ENCODE results near the gene KRT1. TPM values are rescaled to one million over a fixed set of nuclear protein-coding genes. Genes with fewer than 3 reads are reported as not detected.

KRT1 gene
- polyA plus RNA-seq, 3 donors from 2014 or later, result not detected

DNA sequence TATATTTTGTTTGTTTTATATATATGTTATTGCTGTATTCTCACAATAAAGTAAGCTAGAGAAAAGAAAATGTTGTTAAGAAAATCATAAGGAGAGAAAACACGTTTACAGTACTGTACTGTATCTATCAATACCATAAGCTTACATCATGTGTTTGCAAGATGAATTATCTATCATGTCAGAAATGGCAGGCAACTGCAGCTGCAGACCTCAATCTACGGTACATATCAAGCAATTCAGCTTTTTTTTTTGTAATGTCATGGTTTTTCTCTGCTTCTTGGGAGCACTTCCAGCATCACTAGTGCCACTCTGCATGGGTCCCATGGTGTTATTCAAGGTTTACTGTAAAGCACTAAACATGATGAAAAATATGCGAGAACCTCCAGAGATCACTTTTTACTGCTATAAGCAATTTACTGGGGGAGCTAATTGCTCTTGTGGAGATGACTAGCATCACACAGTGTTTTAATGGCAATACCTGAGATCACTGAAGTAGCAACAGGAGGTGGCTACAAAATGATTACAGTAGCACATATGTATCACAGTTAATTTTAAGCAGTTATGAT is 19.2 kb downstream of the KRT1 start:
- peak overlapping the region in 1 of 6 donors; percentile 79 for H3K27ac Mint-ChIP-seq
- H3K9me3 Mint-ChIP-seq, result no peaks in the 10 kb centered on the region

DNA sequence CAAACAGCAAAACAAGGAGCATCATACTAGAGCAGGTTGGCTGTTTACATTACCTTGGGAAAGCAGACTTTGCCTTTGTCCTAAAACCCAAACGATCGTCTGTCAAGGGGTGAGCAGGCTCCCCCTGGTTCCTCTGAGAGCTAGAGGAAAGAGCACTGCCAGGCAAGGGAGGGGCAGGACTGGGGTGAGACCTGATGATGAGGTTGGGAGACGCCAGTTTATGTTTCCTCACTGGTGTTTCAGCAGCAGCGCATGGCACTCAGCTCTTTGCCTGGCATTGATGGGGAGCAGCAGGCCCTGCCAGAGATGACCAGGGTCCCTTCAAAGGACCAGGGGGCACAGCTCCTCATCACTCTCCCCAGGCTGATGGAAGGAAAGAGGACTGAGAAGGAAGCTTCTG is 20.3 kb downstream of the KRT1 start:
- H3K4me3 Mint-ChIP-seq, result no peak overlapping the region

More for the DNA sequence above, 19.2 kb downstream of the KRT1 start:
- peaks cover 2 to 5% (median 4%) of the 10 kb centered on the region in 3 donors for H3K27me3 Mint-ChIP-seq (ENCODE audit: low read depth in 3 of 3)
- H3K4me1 Mint-ChIP-seq, result peaks cover 18 to 33% of the 10 kb centered on the region in 2 donors
- peaks cover 0 to 4% (median 0%) of the 10 kb centered on the region in 3 donors for H3K36me3 Mint-ChIP-seq
- H3K4me3 Mint-ChIP-seq, result no peak overlapping the region
- DNase-seq, result no peak

GRCh38 chr12:52659395-52659794 is 20.8 kb downstream of the KRT1 start:
- Mint-ChIP-seq H3K27me3 (ENCODE audit: low read depth in 3 of 3) (peaks cover 2 to 5% (median 4%) of the 10 kb centered on the region in 3 donors), H3K4me1 (peaks cover 18 to 36% of the 10 kb centered on the region in 2 donors), H3K36me3 (peaks cover 0 to 4% (median 0%) of the 10 kb centered on the region in 3 donors), H3K4me3 (no peak overlapping the region), H3K9me3 (no peaks in the 10 kb centered on the region), H3K27ac (peak overlapping the region in 2 of 6 donors; percentile 53 to 55)
- no peak for DNase-seq

More for the DNA sequence above, 20.3 kb downstream of the KRT1 start:
- peaks cover 2 to 5% (median 4%) of the 10 kb centered on the region in 3 donors for H3K27me3 Mint-ChIP-seq (ENCODE audit: low read depth in 3 of 3)
- H3K9me3 Mint-ChIP-seq, result no peaks in the 10 kb centered on the region
- H3K27ac Mint-ChIP-seq, result peak overlapping the region in 4 of 6 donors; percentile 42 to 70 (median 54)
- peaks cover 0 to 4% (median 0%) of the 10 kb centered on the region in 3 donors for H3K36me3 Mint-ChIP-seq
- H3K4me1 Mint-ChIP-seq, result peaks cover 18 to 36% of the 10 kb centered on the region in 2 donors
- DNase-seq, result no peak

GRCh38 chr12:52658196-52658595 is 22.0 kb downstream of the KRT1 start:
- Mint-ChIP-seq H3K27me3 (ENCODE audit: low read depth in 3 of 3) (peaks cover 4 to 7% (median 5%) of the 10 kb centered on the region in 3 donors), H3K27ac (peak overlapping the region in 4 of 6 donors; percentile 45 to 85 (median 60)), H3K4me3 (no peak overlapping the region), H3K9me3 (no peaks in the 10 kb centered on the region), H3K36me3 (peaks cover 0 to 8% (median 0%) of the 10 kb centered on the region in 3 donors), H3K4me1 (peaks cover 17 to 31% of the 10 kb centered on the region in 2 donors)
- no peak for DNase-seq

DNA sequence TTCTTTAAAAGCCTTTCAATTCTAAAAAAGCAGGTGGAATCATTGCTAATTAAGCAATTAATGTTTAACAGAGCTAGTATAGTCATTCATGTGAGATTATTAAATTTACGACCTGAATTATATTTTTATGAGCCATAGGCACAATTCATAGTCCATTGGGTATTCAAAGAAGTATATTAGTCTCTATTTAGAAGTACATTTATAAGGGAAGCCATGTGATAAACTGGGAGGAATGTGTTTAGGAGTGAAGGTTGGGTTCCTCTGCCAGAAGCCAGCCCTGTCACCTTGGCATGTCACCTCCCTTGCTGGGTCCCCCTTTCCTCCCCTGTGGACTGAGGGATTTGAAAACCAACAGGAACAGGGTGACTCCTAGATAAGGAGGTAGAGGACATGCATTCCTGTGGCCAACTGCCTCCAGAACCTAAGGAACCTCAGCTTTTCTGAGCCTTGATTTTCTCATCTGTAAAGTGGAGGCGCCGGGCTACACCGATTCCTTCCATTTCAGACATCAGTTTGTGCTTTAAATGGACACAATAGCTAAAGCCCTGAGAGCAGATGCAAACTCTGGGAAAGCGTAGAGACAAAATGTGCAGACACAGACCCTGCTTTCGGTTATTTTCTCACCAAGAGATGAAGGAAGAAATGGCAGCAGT is 22.8 kb downstream of the KRT1 start:
- DNase-seq, result no peak
- Mint-ChIP-seq H3K9me3 (no peaks in the 10 kb centered on the region), H3K36me3 (peaks cover 0 to 9% (median 0%) of the 10 kb centered on the region in 3 donors), H3K4me3 (no peak overlapping the region), H3K27me3 (ENCODE audit: low read depth in 3 of 3) (peaks cover 4 to 7% (median 5%) of the 10 kb centered on the region in 3 donors), H3K27ac (peak overlapping the region in 4 of 6 donors; percentile 36 to 85 (median 66)), H3K4me1 (peaks cover 15 to 26% of the 10 kb centered on the region in 2 donors)

DNA sequence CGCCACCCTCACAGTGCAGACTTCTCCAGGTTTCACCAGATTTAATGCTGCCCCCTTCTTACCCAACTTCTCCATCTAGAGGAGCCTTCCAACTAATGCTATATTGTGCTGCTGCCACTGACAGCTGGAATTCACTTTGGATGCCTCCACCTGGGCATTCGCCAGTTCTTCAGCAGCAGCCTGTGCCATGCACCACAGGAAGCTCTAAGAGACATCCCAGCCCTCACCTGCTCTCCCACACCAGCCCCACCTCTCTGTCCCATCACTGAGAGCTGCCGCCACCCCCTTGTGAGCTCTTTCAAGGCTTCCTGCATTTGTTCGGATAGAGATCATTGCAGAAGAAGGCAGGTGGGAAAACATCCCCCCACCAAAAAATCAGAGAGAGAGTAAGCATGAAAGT is 23.6 kb downstream of the KRT1 start:
- H3K27ac Mint-ChIP-seq, result peak overlapping the region in 2 of 6 donors; percentile 10 to 53
- H3K36me3 Mint-ChIP-seq, result peaks cover 0 to 9% (median 0%) of the 10 kb centered on the region in 3 donors
- no peaks in the 10 kb centered on the region for H3K9me3 Mint-ChIP-seq
- peaks cover 11 to 18% of the 10 kb centered on the region in 2 donors for H3K4me1 Mint-ChIP-seq
- H3K4me3 Mint-ChIP-seq, result no peak overlapping the region
- no peak for DNase-seq
- H3K27me3 Mint-ChIP-seq (ENCODE audit: low read depth in 3 of 3), result peaks cover 4 to 7% (median 5%) of the 10 kb centered on the region in 3 donors

GRCh38 chr12:52655720-52656124 is 24.5 kb downstream of the KRT1 start:
- peaks cover 10 to 12% of the 10 kb centered on the region in 2 donors for H3K4me1 Mint-ChIP-seq

DNA sequence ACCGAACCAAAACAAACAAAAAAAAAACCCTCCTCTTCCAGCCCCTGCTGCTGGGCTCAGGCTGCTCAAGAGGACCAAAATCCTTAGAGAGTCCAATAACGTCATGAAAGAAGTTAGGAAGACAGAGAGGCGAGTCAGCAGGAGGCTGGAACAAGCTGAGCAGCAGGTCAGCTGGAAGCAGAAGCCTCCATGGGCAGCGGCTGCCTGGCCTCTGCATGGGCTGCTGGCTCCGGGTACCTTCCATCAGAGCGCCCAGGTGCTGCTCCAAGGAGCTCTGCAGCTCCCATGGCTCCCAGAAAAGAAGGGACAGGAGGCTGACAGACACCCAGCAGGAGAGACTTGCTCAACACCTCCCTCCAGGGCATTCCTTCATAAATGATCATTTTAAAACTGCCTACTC is 25.0 kb downstream of the KRT1 start:
- Mint-ChIP-seq H3K4me1 (peaks cover 11% of the 10 kb centered on the region in 2 donors), H3K36me3 (peaks cover 0 to 9% (median 0%) of the 10 kb centered on the region in 3 donors), H3K27me3 (ENCODE audit: low read depth in 3 of 3) (peaks cover 4 to 7% (median 5%) of the 10 kb centered on the region in 3 donors), H3K9me3 (no peaks in the 10 kb centered on the region), H3K4me3 (no peak overlapping the region), H3K27ac (no peak overlapping the region)
- DNase-seq, result no peak

More at GRCh38 chr12:52655720-52656124, 24.5 kb downstream of the KRT1 start:
- H3K4me3 Mint-ChIP-seq, result no peak overlapping the region
- peaks cover 4 to 7% (median 5%) of the 10 kb centered on the region in 3 donors for H3K27me3 Mint-ChIP-seq (ENCODE audit: low read depth in 3 of 3)
- H3K9me3 Mint-ChIP-seq, result no peaks in the 10 kb centered on the region
- no peak for DNase-seq
- H3K36me3 Mint-ChIP-seq, result peaks cover 0 to 9% (median 0%) of the 10 kb centered on the region in 3 donors
- H3K27ac Mint-ChIP-seq, result peak overlapping the region in 1 of 6 donors; percentile 38

- Mint-ChIP-seq H3K4me1 (peaks cover 27 to 45% of the 10 kb centered on the region in 2 donors), H3K27me3 (ENCODE audit: low read depth in 3 of 3) (peaks cover 3 to 7% (median 4%) of the 10 kb centered on the region in 3 donors), H3K27ac (peak within 1 kb of the TSS in 4 of 6 donors; percentile 10 to 43 (median 36)), H3K9me3 (no peaks in the 10 kb centered on the region), H3K36me3 (peaks cover 0 to 15% (median 0%) of the 10 kb centered on the region in 3 donors), H3K4me3 (no peak within 1 kb of the TSS)
- no peak for DNase-seq
Measured at GRCh38 chr12:52651726-52652261, 28.4 kb downstream of the KRT1 start, which contains the start of gene KRT2. Gene KRT2, minus strand, starts transcription at chr12:52652211. Its CDS starts 69 bp downstream, at chr12:52652142.

DNA sequence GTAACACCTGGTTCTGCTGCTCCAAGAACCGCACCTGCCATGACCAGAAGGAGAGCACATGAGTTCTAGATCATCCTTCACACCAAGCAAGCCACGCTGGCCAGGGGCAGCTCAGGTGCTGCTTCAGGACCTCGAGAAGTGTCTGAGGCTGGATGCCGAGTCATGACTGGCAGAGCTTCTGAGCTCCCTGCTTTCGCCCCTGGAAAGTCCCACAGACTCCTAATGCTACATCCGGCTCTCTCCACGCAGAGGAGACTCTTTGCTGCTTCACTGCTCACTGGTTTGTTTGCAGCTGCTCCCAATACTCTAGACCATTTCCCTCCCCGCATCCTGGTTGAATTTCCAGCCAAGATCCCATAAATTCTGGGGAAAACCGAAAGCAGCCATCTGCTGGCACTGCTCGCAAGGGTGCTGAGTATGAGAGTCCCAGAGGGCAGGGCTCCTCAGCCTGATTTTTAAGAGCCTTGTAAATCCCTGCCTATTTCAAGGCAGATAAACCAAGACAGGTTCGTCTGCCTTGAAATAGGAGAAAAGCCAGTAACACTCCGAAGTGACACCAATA is 29.6 kb downstream of the KRT1 start:
- Mint-ChIP-seq H3K4me3 (no peak overlapping the region), H3K36me3 (peaks cover 0 to 15% (median 0%) of the 10 kb centered on the region in 3 donors), H3K27me3 (ENCODE audit: low read depth in 3 of 3) (peaks cover 4 to 9% (median 6%) of the 10 kb centered on the region in 3 donors), H3K4me1 (peaks cover 37 to 57% of the 10 kb centered on the region in 2 donors), H3K27ac (peak overlapping the region in 3 of 6 donors; percentile 78 to 99 (median 93)), H3K9me3 (no peaks in the 10 kb centered on the region)
- DNase-seq, result no peak

DNA sequence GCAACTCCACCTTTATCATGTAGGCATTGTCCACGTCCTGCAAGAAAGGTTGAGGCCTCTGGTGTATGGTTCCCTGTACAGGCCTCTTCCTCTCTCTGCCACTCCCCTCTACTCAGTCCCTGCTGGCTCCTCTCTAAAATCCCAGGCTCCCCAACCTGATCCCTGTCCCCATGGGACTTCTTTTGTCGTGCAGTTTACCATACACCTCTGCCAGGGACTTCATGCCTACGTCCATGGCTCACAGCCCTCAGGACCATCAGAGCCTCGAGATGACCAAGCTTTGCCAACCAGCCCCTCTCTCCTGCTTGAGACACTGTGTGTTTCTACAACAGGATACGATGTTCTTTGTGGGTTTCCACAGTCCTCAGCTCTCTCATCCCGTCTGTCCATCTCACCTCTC is 31.1 kb downstream of the KRT1 start:
- Mint-ChIP-seq H3K9me3 (peaks cover 0 to 2% (median 0%) of the 10 kb centered on the region in 6 donors), H3K4me3 (peak overlapping the region in 1 of 5 donors; percentile 20), H3K27ac (peak overlapping the region in 5 of 6 donors; percentile 13 to 99 (median 83)), H3K36me3 (peaks cover 0 to 15% (median 3%) of the 10 kb centered on the region in 3 donors), H3K27me3 (ENCODE audit: low read depth in 3 of 3) (peaks cover 10 to 13% (median 13%) of the 10 kb centered on the region in 3 donors), H3K4me1 (peaks cover 51 to 73% of the 10 kb centered on the region in 2 donors)
- DNase-seq, result no peak

DNA sequence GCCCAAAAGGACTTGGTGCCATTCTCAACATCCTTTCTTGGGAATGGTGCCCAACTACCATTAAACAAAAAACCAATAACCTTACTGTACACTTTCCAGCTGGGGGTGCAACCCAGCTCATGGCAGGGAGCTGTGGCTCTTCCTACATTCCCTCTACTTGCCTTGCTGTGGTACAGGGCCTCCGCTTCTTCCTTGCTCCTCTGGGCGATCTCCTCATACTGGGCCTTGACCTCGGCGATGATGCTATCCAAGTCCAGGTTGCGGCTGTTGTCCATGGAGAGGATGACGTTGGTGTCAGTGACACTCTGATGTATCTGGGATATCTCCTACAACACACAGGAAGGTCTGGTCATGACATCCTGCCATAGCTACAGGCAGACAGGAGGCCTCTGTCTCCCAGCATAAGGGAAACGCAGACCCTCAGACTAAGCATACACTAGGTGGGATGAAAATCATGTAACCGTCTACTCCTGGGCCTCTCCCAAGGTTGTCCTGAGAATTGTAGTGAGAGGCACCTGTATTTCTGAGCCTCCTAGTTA is 32.1 kb downstream of the KRT1 start:
- no peak for DNase-seq
- H3K27ac Mint-ChIP-seq, result peak overlapping the region; percentile 53 to 100 (median 92)
- peaks cover 61 to 80% of the 10 kb centered on the region in 2 donors for H3K4me1 Mint-ChIP-seq
- H3K36me3 Mint-ChIP-seq, result peaks cover 0 to 10% (median 3%) of the 10 kb centered on the region in 3 donors
- H3K27me3 Mint-ChIP-seq (ENCODE audit: low read depth in 3 of 3), result peaks cover 8 to 13% (median 10%) of the 10 kb centered on the region in 3 donors
- peaks cover 0 to 2% (median 0%) of the 10 kb centered on the region in 6 donors for H3K9me3 Mint-ChIP-seq
- peak overlapping the region in 1 of 5 donors; percentile 68 for H3K4me3 Mint-ChIP-seq

GRCh38 chr12:52647601-52648000 is 32.6 kb downstream of the KRT1 start:
- no peak for DNase-seq
- Mint-ChIP-seq H3K27me3 (ENCODE audit: low read depth in 3 of 3) (peaks cover 8 to 13% (median 10%) of the 10 kb centered on the region in 3 donors), H3K4me1 (peaks cover 60 to 81% of the 10 kb centered on the region in 2 donors), H3K4me3 (peak overlapping the region in 3 of 5 donors; percentile 47 to 92 (median 51)), H3K36me3 (peaks cover 0 to 10% (median 3%) of the 10 kb centered on the region in 3 donors), H3K9me3 (peaks cover 0 to 2% (median 0%) of the 10 kb centered on the region in 6 donors), H3K27ac (peak overlapping the region; percentile 58 to 100 (median 99))
